ENCODE measurements around the gene OMP.

The OMP gene

GRCh38 chr11:77118086-77118485 lies 15.4 kb downstream of the OMP start:
- no peak for DNase-seq (ENCODE audit: insufficient read length, low spot score)
- no peak for FAIRE-seq
- TF ChIP-seq POLR2A (IDR thresholded peaks at IDR 0.05; ENCODE audit: low read depth, low read length) (no peak), POLR2AphosphoS5 (IDR thresholded peaks at IDR 0.05; ENCODE audit: low read depth, low read length) (no peak), POU2F2 (IDR thresholded peaks at IDR 0.05; ENCODE audit: low read depth, low read length) (no peak), PAX5 (IDR thresholded peaks at IDR 0.05; ENCODE audit: insufficient read depth, low read length, severe bottlenecking) (no peak), SPI1 (IDR thresholded peaks at IDR 0.05; ENCODE audit: low read depth, low read length) (no peak), TAF1 (IDR thresholded peaks at IDR 0.05; ENCODE audit: low read depth, low read length) (no peak)

DNA sequence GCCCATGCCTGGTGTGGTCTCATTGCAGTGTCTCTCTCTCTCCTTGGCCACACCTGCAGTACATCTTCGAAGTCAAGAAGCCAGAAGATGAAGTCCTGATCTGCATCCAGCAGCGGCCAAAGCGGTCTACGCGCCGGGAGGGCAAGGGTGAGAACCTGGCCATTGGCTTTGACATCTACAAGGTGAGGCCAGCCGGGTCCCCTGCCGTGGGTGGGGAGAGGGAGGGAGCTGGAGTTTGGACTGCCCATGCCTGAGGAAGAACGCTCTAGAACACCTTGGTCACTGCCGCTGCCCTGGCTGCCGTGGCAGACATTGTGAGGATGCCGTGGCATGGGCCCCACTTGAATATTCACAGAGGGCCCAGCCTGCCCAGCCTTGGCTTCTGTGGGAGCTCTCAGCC lies 16.3 kb downstream of the OMP start:
- FAIRE-seq: no peak
- DNase-seq (ENCODE audit: insufficient read length, low spot score): no peak
- TF ChIP-seq POLR2AphosphoS5 (IDR thresholded peaks at IDR 0.05; ENCODE audit: low read depth, low read length) (no peak), TAF1 (IDR thresholded peaks at IDR 0.05; ENCODE audit: low read depth, low read length) (no peak), SPI1 (IDR thresholded peaks at IDR 0.05; ENCODE audit: low read depth, low read length) (no peak), PAX5 (IDR thresholded peaks at IDR 0.05; ENCODE audit: insufficient read depth, low read length, severe bottlenecking) (no peak), POLR2A (IDR thresholded peaks at IDR 0.05; ENCODE audit: low read depth, low read length) (no peak), POU2F2 (IDR thresholded peaks at IDR 0.05; ENCODE audit: low read depth, low read length) (no peak)

DNA sequence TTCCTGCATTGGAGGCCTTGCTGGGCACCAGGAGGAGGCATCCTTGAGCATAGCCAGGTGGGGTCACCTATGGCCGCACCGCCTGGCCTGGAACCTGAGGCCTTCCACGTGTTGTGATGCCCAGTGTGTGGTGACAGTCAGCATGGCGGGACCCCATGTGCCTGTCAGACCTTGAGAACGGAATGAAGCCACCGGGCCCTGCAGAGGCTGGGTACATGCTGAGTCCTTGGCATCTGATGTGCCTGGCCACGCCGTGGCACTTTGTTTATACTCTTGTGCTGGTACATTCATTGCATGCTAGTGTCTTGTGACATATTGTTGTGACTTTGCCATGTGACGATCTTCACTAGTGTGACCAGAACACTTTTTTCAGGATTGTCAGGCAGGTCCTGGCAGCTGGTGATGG lies 16.9 kb downstream of the OMP start:
- FAIRE-seq: no peak
- no peak for DNase-seq (ENCODE audit: insufficient read length, low spot score)
- TF ChIP-seq SPI1 (IDR thresholded peaks at IDR 0.05; ENCODE audit: low read depth, low read length) (no peak), POLR2A (IDR thresholded peaks at IDR 0.05; ENCODE audit: low read depth, low read length) (no peak), POU2F2 (IDR thresholded peaks at IDR 0.05; ENCODE audit: low read depth, low read length) (no peak), PAX5 (IDR thresholded peaks at IDR 0.05; ENCODE audit: insufficient read depth, low read length, severe bottlenecking) (no peak), TAF1 (IDR thresholded peaks at IDR 0.05; ENCODE audit: low read depth, low read length) (no peak), POLR2AphosphoS5 (IDR thresholded peaks at IDR 0.05; ENCODE audit: low read depth, low read length) (no peak)

- TF ChIP-seq TAF1 (IDR thresholded peaks at IDR 0.05; ENCODE audit: low read depth, low read length): no peak
- TF ChIP-seq SPI1 (IDR thresholded peaks at IDR 0.05; ENCODE audit: low read depth, low read length): no peak
- no peak for TF ChIP-seq PAX5 (IDR thresholded peaks at IDR 0.05; ENCODE audit: insufficient read depth, low read length, severe bottlenecking)
- TF ChIP-seq POLR2A (IDR thresholded peaks at IDR 0.05; ENCODE audit: low read depth, low read length): no peak
- no peak for TF ChIP-seq POLR2AphosphoS5 (IDR thresholded peaks at IDR 0.05; ENCODE audit: low read depth, low read length)
- TF ChIP-seq POU2F2 (IDR thresholded peaks at IDR 0.05; ENCODE audit: low read depth, low read length): no peak
- no peak for DNase-seq (ENCODE audit: insufficient read length, low spot score)
- FAIRE-seq: no peak
These were observed 17.9 kb downstream of the OMP start for GRCh38 chr11:77120571-77120970.

GRCh38 chr11:77121096-77121640 lies 18.5 kb downstream of the OMP start:
- DNase-seq (ENCODE audit: insufficient read length, low spot score) (no peak), FAIRE-seq (no peak)
- no peak for TF ChIP-seq POU2F2 (IDR thresholded peaks at IDR 0.05; ENCODE audit: low read depth, low read length)
- TF ChIP-seq SPI1 (IDR thresholded peaks at IDR 0.05; ENCODE audit: low read depth, low read length): no peak
- no peak for TF ChIP-seq TAF1 (IDR thresholded peaks at IDR 0.05; ENCODE audit: low read depth, low read length)
- TF ChIP-seq PAX5 (IDR thresholded peaks at IDR 0.05; ENCODE audit: insufficient read depth, low read length, severe bottlenecking): no peak
- no peak for TF ChIP-seq POLR2A (IDR thresholded peaks at IDR 0.05; ENCODE audit: low read depth, low read length)
- no peak for TF ChIP-seq POLR2AphosphoS5 (IDR thresholded peaks at IDR 0.05; ENCODE audit: low read depth, low read length)

DNA sequence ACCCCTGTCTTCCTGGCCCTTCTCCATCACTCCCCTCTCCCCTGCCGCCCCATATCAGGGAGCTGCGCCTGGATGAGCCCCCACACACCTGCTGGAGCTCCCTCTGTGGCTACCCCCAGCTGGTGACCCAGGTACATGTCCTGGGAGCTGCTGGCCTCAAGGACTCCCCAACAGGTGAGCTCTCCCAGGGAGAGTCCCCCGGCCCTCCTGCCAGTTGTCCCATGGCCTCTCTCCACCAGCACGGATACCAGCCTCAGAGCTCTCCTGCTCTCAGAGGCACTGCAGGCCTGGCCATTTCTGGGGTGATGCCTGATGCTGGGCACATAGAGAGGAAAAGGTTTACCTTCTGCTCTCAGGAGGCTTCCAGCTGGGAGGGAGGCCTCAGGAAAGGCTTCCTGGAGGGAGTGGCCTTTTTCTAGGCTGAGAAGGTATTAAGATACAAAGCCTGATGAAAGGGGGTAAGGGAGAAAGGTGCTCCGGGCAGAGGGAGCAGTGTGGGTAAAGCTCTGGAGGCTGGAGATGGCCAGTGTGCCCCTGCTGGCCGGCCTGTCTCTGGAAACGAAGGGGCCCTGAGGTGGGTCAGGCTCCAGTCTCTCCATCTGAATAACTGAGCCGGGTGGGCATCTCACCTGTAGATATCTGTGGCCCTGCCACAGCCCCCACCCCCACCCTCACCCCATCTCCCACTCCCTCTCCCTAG lies 19.4 kb downstream of the OMP start:
- TF ChIP-seq POLR2A (IDR thresholded peaks at IDR 0.05; ENCODE audit: low read depth, low read length): no peak
- TF ChIP-seq SPI1 (IDR thresholded peaks at IDR 0.05; ENCODE audit: low read depth, low read length): no peak
- TF ChIP-seq TAF1 (IDR thresholded peaks at IDR 0.05; ENCODE audit: low read depth, low read length): no peak
- no peak for TF ChIP-seq POU2F2 (IDR thresholded peaks at IDR 0.05; ENCODE audit: low read depth, low read length)
- no peak for TF ChIP-seq PAX5 (IDR thresholded peaks at IDR 0.05; ENCODE audit: insufficient read depth, low read length, severe bottlenecking)
- DNase-seq (ENCODE audit: insufficient read length, low spot score) (no peak), FAIRE-seq (no peak)

- FAIRE-seq: no peak
- DNase-seq (ENCODE audit: insufficient read length, low spot score): no peak
- TF ChIP-seq PAX5 (IDR thresholded peaks at IDR 0.05; ENCODE audit: insufficient read depth, low read length, severe bottlenecking) (no peak), POLR2AphosphoS5 (IDR thresholded peaks at IDR 0.05; ENCODE audit: low read depth, low read length) (no peak)
These were observed 20.1 kb downstream of the OMP start for GRCh38 chr11:77122576-77123212.

GRCh38 chr11:77123591-77123990 lies 21.0 kb downstream of the OMP start:
- DNase-seq (ENCODE audit: insufficient read length, low spot score) (no peak), FAIRE-seq (no peak)
- TF ChIP-seq POU2F2 (IDR thresholded peaks at IDR 0.05; ENCODE audit: low read depth, low read length): no peak
- no peak for TF ChIP-seq SPI1 (IDR thresholded peaks at IDR 0.05; ENCODE audit: low read depth, low read length)
- no peak for TF ChIP-seq POLR2A (IDR thresholded peaks at IDR 0.05; ENCODE audit: low read depth, low read length)
- no peak for TF ChIP-seq TAF1 (IDR thresholded peaks at IDR 0.05; ENCODE audit: low read depth, low read length)
- TF ChIP-seq POLR2AphosphoS5 (IDR thresholded peaks at IDR 0.05; ENCODE audit: low read depth, low read length): no peak
- TF ChIP-seq PAX5 (IDR thresholded peaks at IDR 0.05; ENCODE audit: insufficient read depth, low read length, severe bottlenecking): no peak

DNA sequence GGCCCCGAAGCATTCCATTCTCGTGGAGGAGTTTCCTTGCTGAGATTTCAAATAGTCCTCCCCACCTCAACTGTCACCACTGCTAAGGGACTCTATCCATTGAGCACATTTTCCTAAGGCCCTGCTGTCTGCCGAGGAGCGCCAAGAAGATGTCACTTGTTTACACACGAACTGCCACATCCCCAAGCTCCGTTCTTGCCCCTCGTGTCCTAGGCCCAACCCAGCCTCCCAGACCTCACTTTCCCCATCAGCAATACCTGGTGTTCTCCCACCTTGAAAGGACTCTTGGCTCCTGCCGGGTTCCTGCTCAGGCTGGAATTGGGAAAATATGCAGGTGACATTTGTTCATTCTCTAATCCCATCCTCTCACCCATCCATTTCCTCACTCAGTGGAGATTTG lies 21.4 kb downstream of the OMP start:
- no peak for TF ChIP-seq POU2F2 (IDR thresholded peaks at IDR 0.05; ENCODE audit: low read depth, low read length)
- TF ChIP-seq POLR2A (IDR thresholded peaks at IDR 0.05; ENCODE audit: low read depth, low read length): no peak
- TF ChIP-seq PAX5 (IDR thresholded peaks at IDR 0.05; ENCODE audit: insufficient read depth, low read length, severe bottlenecking): no peak
- no peak for TF ChIP-seq SPI1 (IDR thresholded peaks at IDR 0.05; ENCODE audit: low read depth, low read length)
- TF ChIP-seq TAF1 (IDR thresholded peaks at IDR 0.05; ENCODE audit: low read depth, low read length): no peak
- no peak for TF ChIP-seq POLR2AphosphoS5 (IDR thresholded peaks at IDR 0.05; ENCODE audit: low read depth, low read length)
- no peak for FAIRE-seq
- no peak for DNase-seq (ENCODE audit: insufficient read length, low spot score)

Measured in GM12891 (cell line).